PC-9 (cell line): ENCODE results near the gene BRSK2. TPM values are rescaled to one million over a fixed set of nuclear protein-coding genes. Genes with fewer than 3 reads are reported as not detected.

ENCODE experiments used
- BruUV-seq: library from RNA; stranded (reverse); fragments of 400-500 nt; replicated peaks from 2 replicates; lab custom pipeline; 2021; lab: Mats Ljungman, UMichigan
- CTCF ChIA-PET: fragments of 300-600 bp; sonication (Branson Sonifier 250); formaldehyde crosslinking; loops from one replicate; lab custom pipeline; 2022; ENCODE audit warnings: antibody characterized with exemption; lab: Charles Lee
- POLR2A ChIA-PET: fragments of 300-600 bp; sonication (Branson Sonifier 250); formaldehyde crosslinking; loops from one replicate; lab custom pipeline; 2022; ENCODE audit warnings: antibody characterized with exemption; ENCODE audit not compliant: unreplicated experiment; lab: Charles Lee
- DNase-seq, 2 experiments: peaks; one replicate each; pipeline versions ENCODE4 v3.0.0 to v3.0.0-alpha.2; 2015 to 2022; ENCODE audit warnings: mixed read lengths in 1 of 2
- H2AFZ ChIP-seq: fragments of 200-600 bp; sonication (generic); 2 replicates; pipeline ENCODE4 v1.8.1; 2017; ENCODE audit warnings: antibody characterized with exemption
- H3F3A ChIP-seq: fragments of 200-600 bp; sonication (generic); 2 replicates; pipeline ENCODE4 v1.8.1; 2017; ENCODE audit warnings: antibody characterized with exemption, mild to moderate bottlenecking, low read depth; ENCODE audit not compliant: insufficient read depth
- H3K27ac ChIP-seq: fragments of 200-600 bp; sonication (generic); 2 replicates; pipeline ENCODE4 v1.6.1; 2016; ENCODE audit warnings: mixed run types
- H3K27me3 ChIP-seq: fragments of 200-600 bp; sonication (generic); 2 replicates; pipeline ENCODE4 v1.6.1; 2016; ENCODE audit warnings: low read depth, mixed run types; ENCODE audit not compliant: insufficient read depth
- H3K36me3 ChIP-seq: fragments of 200-600 bp; sonication (generic); 2 replicates; pipeline ENCODE4 v1.6.1; 2016; ENCODE audit warnings: low read depth, mixed run types
- H3K4me1 ChIP-seq: fragments of 200-600 bp; sonication (generic); replicated peaks from 2 replicates; pipeline ENCODE4 v1.6.1; 2016; ENCODE audit warnings: mixed run types; ENCODE audit not compliant: insufficient read depth
- H3K4me2 ChIP-seq: fragments of 200-600 bp; sonication (generic); 2 replicates; pipeline ENCODE4 v1.6.1; 2017; ENCODE audit warnings: mixed run types
- H3K4me3 ChIP-seq: fragments of 200-600 bp; sonication (generic); 2 replicates; pipeline ENCODE4 v1.6.1; 2016; ENCODE audit warnings: mixed run types
- H3K79me2 ChIP-seq: fragments of 200-600 bp; sonication (generic); 2 replicates; pipeline ENCODE4 v1.6.1; 2017; ENCODE audit warnings: low read depth, mixed run types
- H3K9me2 ChIP-seq: fragments of 200-600 bp; sonication (generic); 2 replicates; pipeline ENCODE4 v1.8.1; 2017; ENCODE audit warnings: mild to moderate bottlenecking; ENCODE audit not compliant: insufficient read depth
- H3K9me3 ChIP-seq: fragments of 200-600 bp; sonication (generic); 2 replicates; pipeline ENCODE4 v1.8.1; 2016; ENCODE audit warnings: low read depth; ENCODE audit not compliant: insufficient read depth
- H4K20me1 ChIP-seq: fragments of 200-600 bp; sonication (generic); 2 replicates; pipeline ENCODE4 v1.8.1; 2017; ENCODE audit not compliant: insufficient read depth
- EZH2 ChIP-seq: fragments of 200-600 bp; sonication (generic); IDR thresholded peaks from 2 replicates; pipeline ENCODE4 v1.8.0; 2017; ENCODE audit warnings: antibody characterized with exemption, low read depth
- intact Hi-C: fragments of 100-400 bp; cut with micrococcal nuclease; formaldehyde crosslinking; loops from one replicate; pipeline ENCODE4 v1.10.0; 2022; ENCODE audit not compliant: unreplicated experiment
- total RNA-seq: library from RNA; stranded (reverse); gene quantifications from 2 replicates; pipeline ENCODE4 v1.2.3, GENCODE V29; 2021
- TF ChIP-seq, protein P1 (sequence below): fragments of 200-600 bp; sonication (generic); conservative IDR thresholded peaks from 2 replicates; pipeline ENCODE4 v1.6.1; 2017; ENCODE audit warnings: mixed run types, antibody characterized with exemption, mild to moderate bottlenecking, moderate library complexity

The BRSK2 gene
- total RNA-seq, 1 experiment from 2014 or later = 2.9 TPM

DNA sequence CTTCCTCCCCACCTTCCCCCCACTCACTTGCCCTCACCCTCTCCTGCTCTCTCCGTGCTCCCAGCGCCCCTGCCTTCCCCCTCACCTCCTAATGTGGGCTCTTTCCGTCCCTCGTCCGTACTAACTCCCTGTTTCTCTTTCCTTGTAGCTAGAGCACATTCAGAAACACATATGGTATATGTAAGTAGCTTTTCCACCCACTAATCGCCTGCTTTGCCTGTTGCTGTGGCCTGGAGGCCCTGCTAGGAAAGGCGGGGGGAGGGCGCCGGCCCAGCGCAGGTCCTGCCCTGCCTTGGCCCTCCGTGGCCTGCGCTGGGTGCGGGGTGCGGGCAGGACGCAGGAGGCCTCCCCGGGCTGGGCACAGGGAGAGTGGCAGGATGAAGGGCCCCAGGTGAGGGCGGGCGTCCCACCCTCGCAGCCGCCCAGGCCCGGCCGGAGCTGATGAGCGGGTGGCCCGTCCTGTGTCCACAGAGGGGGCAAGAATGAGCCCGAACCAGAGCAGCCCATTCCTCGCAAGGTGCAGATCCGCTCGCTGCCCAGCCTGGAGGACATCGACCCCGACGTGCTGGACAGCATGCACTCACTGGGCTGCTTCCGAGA lies 55.2 kb downstream of the BRSK2 start:
- intact Hi-C loops = no loop called here
- Histone ChIP-seq H3K9me2 (no peaks in the 10 kb centered on the region), H3F3A (no peaks in the 10 kb centered on the region), H3K9me3 (no peaks in the 10 kb centered on the region), H3K4me1 (no peaks in the 10 kb centered on the region), H4K20me1 (no peaks in the 10 kb centered on the region), H3K27me3 (no peaks in the 10 kb centered on the region), H3K36me3 (no peaks in the 10 kb centered on the region), H2AFZ (no peak overlapping the region), H3K79me2 (no peaks in the 10 kb centered on the region), H3K27ac (no peak overlapping the region), H3K4me2 (no peak overlapping the region), H3K4me3 (no peak overlapping the region)
- DNase-seq = no peak
- TF ChIP-seq EZH2 = no peak
- TF ChIP-seq, protein P1, sequence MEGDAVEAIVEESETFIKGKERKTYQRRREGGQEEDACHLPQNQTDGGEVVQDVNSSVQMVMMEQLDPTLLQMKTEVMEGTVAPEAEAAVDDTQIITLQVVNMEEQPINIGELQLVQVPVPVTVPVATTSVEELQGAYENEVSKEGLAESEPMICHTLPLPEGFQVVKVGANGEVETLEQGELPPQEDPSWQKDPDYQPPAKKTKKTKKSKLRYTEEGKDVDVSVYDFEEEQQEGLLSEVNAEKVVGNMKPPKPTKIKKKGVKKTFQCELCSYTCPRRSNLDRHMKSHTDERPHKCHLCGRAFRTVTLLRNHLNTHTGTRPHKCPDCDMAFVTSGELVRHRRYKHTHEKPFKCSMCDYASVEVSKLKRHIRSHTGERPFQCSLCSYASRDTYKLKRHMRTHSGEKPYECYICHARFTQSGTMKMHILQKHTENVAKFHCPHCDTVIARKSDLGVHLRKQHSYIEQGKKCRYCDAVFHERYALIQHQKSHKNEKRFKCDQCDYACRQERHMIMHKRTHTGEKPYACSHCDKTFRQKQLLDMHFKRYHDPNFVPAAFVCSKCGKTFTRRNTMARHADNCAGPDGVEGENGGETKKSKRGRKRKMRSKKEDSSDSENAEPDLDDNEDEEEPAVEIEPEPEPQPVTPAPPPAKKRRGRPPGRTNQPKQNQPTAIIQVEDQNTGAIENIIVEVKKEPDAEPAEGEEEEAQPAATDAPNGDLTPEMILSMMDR = no peak
- BruUV-seq = no TSS peak
- ChIA-PET POLR2A (no interaction called here), CTCF (interaction anchor here (0.6 kb wide), 1 partner anchor 71 kb away, joined by 3 read pairs; no protein-coding TSS in a partner anchor)

DNA sequence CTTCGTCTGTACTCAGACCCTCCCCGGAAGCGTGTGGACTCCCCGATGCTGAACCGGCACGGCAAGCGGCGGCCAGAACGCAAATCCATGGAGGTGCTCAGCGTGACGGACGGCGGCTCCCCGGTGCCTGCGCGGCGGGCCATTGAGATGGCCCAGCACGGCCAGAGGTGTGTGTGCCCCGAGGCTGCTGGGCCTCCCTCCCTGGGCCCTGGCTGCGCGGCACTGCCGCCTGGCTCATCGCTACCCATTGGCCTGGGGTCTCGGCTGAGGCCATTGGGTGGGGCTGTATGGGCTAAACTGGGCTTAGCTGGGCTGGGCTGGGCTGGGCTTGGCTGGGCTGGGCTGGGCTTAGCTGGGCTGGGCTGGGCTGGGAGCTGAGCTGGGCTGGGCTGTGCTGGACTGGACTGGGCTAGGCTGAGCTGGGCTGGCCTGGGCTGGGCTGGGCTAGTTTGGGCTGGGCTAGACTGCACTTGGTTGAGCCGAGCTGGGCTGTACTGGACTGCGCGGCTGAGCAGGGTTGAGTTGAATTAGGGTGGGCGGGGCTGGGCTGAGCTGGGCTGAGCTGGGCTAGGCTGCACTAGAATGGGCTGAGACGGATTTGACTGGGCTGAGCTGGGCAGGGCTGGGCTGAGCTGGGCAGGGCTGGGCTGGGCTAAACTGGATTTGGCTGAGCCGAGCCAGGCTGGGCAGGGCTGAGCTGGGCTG lies 56.2 kb downstream of the BRSK2 start:
- no peak overlapping the region for H3K27ac ChIP-seq
- no peak overlapping the region for H3K4me2 ChIP-seq
- H3K4me1 ChIP-seq = no peaks in the 10 kb centered on the region
- no peaks in the 10 kb centered on the region for H3K9me2 ChIP-seq
- H4K20me1 ChIP-seq = no peaks in the 10 kb centered on the region
- H3K4me3 ChIP-seq = no peak overlapping the region
- H3F3A ChIP-seq = no peaks in the 10 kb centered on the region
- H3K27me3 ChIP-seq = no peaks in the 10 kb centered on the region
- BruUV-seq = no TSS peak
- POLR2A ChIA-PET = interaction anchor here (0.5 kb wide), 1 partner anchor 221 kb away, joined by 4 read pairs; no protein-coding TSS in a partner anchor
- no peaks in the 10 kb centered on the region for H3K36me3 ChIP-seq
- H3K9me3 ChIP-seq = no peaks in the 10 kb centered on the region
- no peak for DNase-seq
- intact Hi-C loops = no loop called here
- CTCF ChIA-PET = no interaction called here
- no peaks in the 10 kb centered on the region for H3K79me2 ChIP-seq
- TF ChIP-seq EZH2 = no peak
- TF ChIP-seq, protein P1 = no peak
- no peak overlapping the region for H2AFZ ChIP-seq

DNA sequence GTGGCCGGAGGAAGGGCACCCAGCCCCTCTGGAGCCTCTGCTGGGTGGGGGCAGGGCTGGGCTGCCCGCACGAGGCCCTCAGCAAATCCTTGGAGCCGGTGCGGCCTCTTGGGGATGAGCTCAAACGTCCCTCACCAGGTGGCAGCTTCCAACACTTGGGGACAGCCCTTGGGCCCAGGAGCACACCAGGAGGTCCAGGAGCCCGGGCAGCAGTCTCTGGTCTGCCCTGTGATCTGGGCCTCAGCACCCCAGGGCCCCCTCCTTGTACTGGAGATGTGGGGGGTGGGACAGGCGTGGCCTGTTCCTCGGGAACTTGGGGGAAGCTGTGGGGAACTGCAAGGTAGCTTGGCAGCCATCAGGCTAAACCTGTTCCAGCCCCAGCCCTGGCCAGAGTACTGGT lies 56.9 kb downstream of the BRSK2 start:
- POLR2A ChIA-PET = no interaction called here
- CTCF ChIA-PET = no interaction called here
- Histone ChIP-seq H3K79me2 (no peaks in the 10 kb centered on the region), H3F3A (no peaks in the 10 kb centered on the region), H3K9me3 (no peaks in the 10 kb centered on the region), H3K4me2 (no peak overlapping the region), H3K9me2 (no peaks in the 10 kb centered on the region), H3K4me1 (no peaks in the 10 kb centered on the region), H3K27me3 (no peaks in the 10 kb centered on the region), H3K27ac (no peak overlapping the region), H3K4me3 (no peak overlapping the region), H2AFZ (no peak overlapping the region), H4K20me1 (no peaks in the 10 kb centered on the region), H3K36me3 (no peaks in the 10 kb centered on the region)
- intact Hi-C loops = no loop called here
- no peak for DNase-seq
- TF ChIP-seq EZH2 = no peak
- TF ChIP-seq, protein P1 = no peak
- BruUV-seq = no TSS peak
